ENCODE measurements around the gene MUL1.

DNA sequence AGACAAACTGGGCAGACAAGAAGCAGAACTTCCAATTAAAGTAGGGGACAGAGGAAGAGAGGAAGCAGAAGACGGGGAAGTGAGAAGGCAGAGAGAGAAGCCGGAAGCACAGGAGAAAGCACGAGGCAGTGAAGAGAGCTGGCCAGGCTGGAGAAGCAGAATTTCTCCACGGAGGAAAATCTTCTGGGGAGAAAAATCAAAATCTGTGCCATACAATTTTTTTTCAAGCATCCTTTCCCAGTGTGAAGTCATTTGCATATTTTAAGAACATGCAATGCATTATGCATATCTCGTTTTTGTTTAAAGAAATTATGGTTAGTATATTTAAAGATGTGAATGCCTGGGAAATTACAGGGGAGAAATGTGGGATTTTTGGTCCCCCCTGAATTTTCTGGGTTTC lies 14.6 kb downstream of the MUL1 start:
- TF ChIP-seq CTCF (IDR thresholded peaks at IDR 0.05) (no peak), NFIC (IDR thresholded peaks at IDR 0.05; ENCODE audit: borderline replicate concordance) (no peak)

All from SK-N-SH (cell line).